Neural progenitor cell (in vitro differentiated cells): Measurements from ENCODE around the gene FOXA2. TPM values are rescaled to one million over a fixed set of nuclear protein-coding genes. Genes with fewer than 3 reads are reported as not detected.
A peak's percentile ranks its signal among the peaks of the same experiment; 100 is the strongest.

Experiments
- DNase-seq: peaks from one replicate; pipeline ENCODE4 v3.0.0-alpha.2; 2016; ENCODE audit warnings: low spot score
- H2AFZ ChIP-seq: fragments of 200-600 bp; sonication (generic); replicated peaks from 2 replicates; pipeline ENCODE4 v1.6.1; 2016; ENCODE audit warnings: antibody characterized with exemption
- H3F3A ChIP-seq: fragments of 200-600 bp; sonication (generic); 2 replicates; pipeline ENCODE4 v1.6.1; 2016; ENCODE audit warnings: antibody characterized with exemption, low read depth
- H3K27ac ChIP-seq: fragments of 200-600 bp; sonication (generic); 2 replicates; pipeline ENCODE4 v1.5.1; 2016; ENCODE audit warnings: mild to moderate bottlenecking
- H3K27me3 ChIP-seq: fragments of 200-600 bp; sonication (generic); 2 replicates; pipeline ENCODE4 v1.6.1; 2016; ENCODE audit warnings: mild to moderate bottlenecking, moderate library complexity
- H3K36me3 ChIP-seq: fragments of 200-600 bp; sonication (generic); 2 replicates; pipeline ENCODE4 v1.5.1; 2016
- H3K4me1 ChIP-seq: fragments of 200-600 bp; sonication (generic); 2 replicates; pipeline ENCODE4 v1.6.1; 2016; ENCODE audit warnings: mixed run types
- H3K4me2 ChIP-seq: fragments of 200-600 bp; sonication (generic); 2 replicates; pipeline ENCODE4 v1.6.1; 2016
- H3K4me3 ChIP-seq: fragments of 200-600 bp; sonication (generic); 2 replicates; pipeline ENCODE4 v1.5.1; 2016
- H3K79me2 ChIP-seq: fragments of 200-600 bp; sonication (generic); 2 replicates; pipeline ENCODE4 v1.6.1; 2016; ENCODE audit warnings: low read depth
- H3K9ac ChIP-seq: fragments of 200-600 bp; sonication (generic); 2 replicates; pipeline ENCODE4 v1.6.1; 2016
- H3K9me3 ChIP-seq: fragments of 200-600 bp; sonication (generic); 2 replicates; pipeline ENCODE4 v1.5.1; 2016; ENCODE audit warnings: low read depth
- H4K20me1 ChIP-seq: fragments of 200-600 bp; sonication (generic); 2 replicates; pipeline ENCODE4 v1.6.1; 2016; ENCODE audit warnings: low read depth
- H3K27ac Mint-ChIP-seq: 3 replicates; pipeline ENCODE4 v1.8.0; 2021; ENCODE audit warnings: mixed read lengths
- H3K27me3 Mint-ChIP-seq: 2 replicates; pipeline ENCODE4 v1.8.0; 2022; ENCODE audit warnings: low read depth, mild to moderate bottlenecking, inconsistent platforms, moderate library complexity, mixed read lengths; ENCODE audit not compliant: insufficient read depth
- H3K36me3 Mint-ChIP-seq: 3 replicates; pipeline ENCODE4 v1.8.0; 2021; ENCODE audit warnings: mixed read lengths
- H3K4me1 Mint-ChIP-seq: 3 replicates; pipeline ENCODE4 v1.8.0; 2021; ENCODE audit warnings: mixed read lengths
- H3K4me3 Mint-ChIP-seq: 3 replicates; pipeline ENCODE4 v1.8.0; 2021; ENCODE audit warnings: mild to moderate bottlenecking, moderate library complexity, mixed read lengths
- H3K9me3 Mint-ChIP-seq: 3 replicates; pipeline ENCODE4 v1.8.0; 2020; ENCODE audit warnings: mixed read lengths
- CTCF ChIP-seq: fragments of 200-600 bp; sonication (generic); IDR thresholded peaks from 2 replicates; pipeline ENCODE4 v1.5.1; 2017; ENCODE audit warnings: antibody characterized with exemption, mild to moderate bottlenecking
- EZH2 ChIP-seq: fragments of 200-600 bp; sonication (generic); IDR thresholded peaks from 2 replicates; pipeline ENCODE4 v1.6.1; 2017; ENCODE audit warnings: antibody characterized with exemption, mild to moderate bottlenecking, moderate library complexity
- EZH2phosphoT487 ChIP-seq: fragments of 200-600 bp; sonication (generic); IDR thresholded peaks from 2 replicates; pipeline ENCODE4 v1.6.1; 2017; ENCODE audit warnings: antibody characterized with exemption
- total RNA-seq: library from RNA; depleted of rRNA; stranded (reverse); fragments of >200 nt; gene quantifications from 2 replicates; pipeline ENCODE4 v1.2.3, GENCODE V29; 2015; ENCODE audit warnings: low replicate concordance

FOXA2 gene
- total RNA-seq, 1 donor from 2014 or later, result not detected

- Histone ChIP-seq H2AFZ (no peak overlapping the region), H3K79me2 (no peaks in the 10 kb centered on the region), H3F3A (peaks cover 48% of the 10 kb centered on the region), H3K27me3 (peaks cover 100% of the 10 kb centered on the region), H4K20me1 (peaks cover 88% of the 10 kb centered on the region), H3K27ac (no peak overlapping the region), H3K4me2 (peak overlapping the region; percentile 63), H3K4me1 (peaks cover 40% of the 10 kb centered on the region), H3K9ac (no peak overlapping the region), H3K9me3 (no peaks in the 10 kb centered on the region), H3K4me3 (no peak overlapping the region), H3K36me3 (no peaks in the 10 kb centered on the region)
- Mint-ChIP-seq H3K27ac (no peak overlapping the region), H3K36me3 (no peaks in the 10 kb centered on the region), H3K27me3 (peaks cover 84% of the 10 kb centered on the region), H3K4me1 (no peaks in the 10 kb centered on the region), H3K9me3 (no peaks in the 10 kb centered on the region), H3K4me3 (no peak overlapping the region)
- DNase-seq, result no peak
- TF ChIP-seq CTCF (no peak), EZH2phosphoT487 (peak; percentile 48), EZH2 (no peak)
These were observed 15.0 kb downstream of the FOXA2 start for GRCh38 chr20:22569353-22569752.

- H3K4me3 Mint-ChIP-seq, result no peak overlapping the region
- H3K27me3 Mint-ChIP-seq, result peaks cover 86% of the 10 kb centered on the region
- H3K4me2 ChIP-seq, result peak overlapping the region; percentile 63
- peak overlapping the region; percentile 22 for H3K4me3 ChIP-seq
- H3K9me3 Mint-ChIP-seq, result no peaks in the 10 kb centered on the region
- no peak overlapping the region for H2AFZ ChIP-seq
- H3K4me1 ChIP-seq, result peaks cover 41% of the 10 kb centered on the region
- H4K20me1 ChIP-seq, result peaks cover 88% of the 10 kb centered on the region
- DNase-seq, result peak; percentile 67
- H3K27ac Mint-ChIP-seq, result no peak overlapping the region
- no peaks in the 10 kb centered on the region for H3K79me2 ChIP-seq
- no peaks in the 10 kb centered on the region for H3K36me3 Mint-ChIP-seq
- no peak overlapping the region for H3K9ac ChIP-seq
- peaks cover 47% of the 10 kb centered on the region for H3F3A ChIP-seq
- H3K27ac ChIP-seq, result no peak overlapping the region
- no peaks in the 10 kb centered on the region for H3K4me1 Mint-ChIP-seq
- no peaks in the 10 kb centered on the region for H3K9me3 ChIP-seq
- TF ChIP-seq EZH2phosphoT487 (peak; percentile 72), EZH2 (peak; percentile 94), CTCF (no peak)
- H3K36me3 ChIP-seq, result no peaks in the 10 kb centered on the region
- peaks cover 100% of the 10 kb centered on the region for H3K27me3 ChIP-seq
These were observed 15.5 kb downstream of the FOXA2 start for GRCh38 chr20:22568872-22569344.

GRCh38 chr20:22567944-22568871 is 16.2 kb downstream of the FOXA2 start:
- Mint-ChIP-seq H3K9me3 (no peaks in the 10 kb centered on the region), H3K4me3 (no peak overlapping the region), H3K27me3 (peaks cover 86% of the 10 kb centered on the region), H3K27ac (no peak overlapping the region), H3K4me1 (no peaks in the 10 kb centered on the region), H3K36me3 (no peaks in the 10 kb centered on the region)
- TF ChIP-seq CTCF, result no peak
- TF ChIP-seq EZH2phosphoT487, result peak; percentile 60
- peak; percentile 90 for TF ChIP-seq EZH2
- Histone ChIP-seq H3K4me1 (peaks cover 48% of the 10 kb centered on the region), H3K4me3 (peak overlapping the region; percentile 22), H3K79me2 (no peaks in the 10 kb centered on the region), H3K27ac (no peak overlapping the region), H3K9ac (no peak overlapping the region), H3K27me3 (peaks cover 100% of the 10 kb centered on the region), H3K9me3 (no peaks in the 10 kb centered on the region), H3F3A (peaks cover 53% of the 10 kb centered on the region), H3K4me2 (peak overlapping the region; percentile 63), H2AFZ (no peak overlapping the region), H4K20me1 (peaks cover 88% of the 10 kb centered on the region), H3K36me3 (no peaks in the 10 kb centered on the region)
- DNase-seq, result peak; percentile 59
